Neural cell (in vitro differentiated cells): ENCODE measurements around the gene CDH4. TPM values are rescaled to one million over a fixed set of nuclear protein-coding genes. Genes with fewer than 3 reads are reported as not detected.

Source experiments
- H2AFZ ChIP-seq: fragments of 200-600, 300-800 bp; sonication (generic), shearing (Covaris generic); 2 replicates; pipeline ENCODE4 v1.6.0; 2014; ENCODE audit warnings: low read depth, mild to moderate bottlenecking, antibody characterized with exemption, low read length, moderate library complexity
- H3F3A ChIP-seq: fragments of 200-600 bp; shearing (Covaris generic); 2 replicates; pipeline ENCODE4 v1.6.1; 2016; ENCODE audit warnings: mild to moderate bottlenecking, moderate library complexity, mixed read lengths, antibody characterized with exemption, low read length; ENCODE audit not compliant: insufficient read depth, poor library complexity, severe bottlenecking
- H3K27ac ChIP-seq: fragments of 200-600, 300-800 bp; sonication (generic), shearing (Covaris generic); 2 replicates; pipeline ENCODE4 v1.5.1; 2014; ENCODE audit warnings: mild to moderate bottlenecking, low read length, moderate library complexity
- H3K27me3 ChIP-seq: fragments of 300-800, 200-600 bp; sonication (generic), shearing (Covaris generic); 2 replicates; pipeline ENCODE4 v1.6.0; 2014; ENCODE audit warnings: mild to moderate bottlenecking, low read depth, low read length, moderate library complexity; ENCODE audit not compliant: insufficient read depth
- H3K36me3 ChIP-seq: fragments of 300-800, 200-600 bp; sonication (generic), shearing (Covaris generic); 2 replicates; pipeline ENCODE4 v1.5.1; 2014; ENCODE audit warnings: mild to moderate bottlenecking, antibody characterized with exemption, low read length, moderate library complexity; ENCODE audit not compliant: insufficient read depth
- H3K4me2 ChIP-seq: fragments of 300-800, 200-600 bp; sonication (generic), shearing (Covaris generic); 2 replicates; pipeline ENCODE4 v1.6.0; 2014; ENCODE audit warnings: mild to moderate bottlenecking, low read length
- H3K4me3 ChIP-seq: fragments of 300-800, 200-600 bp; sonication (generic), shearing (Covaris generic); 2 replicates; pipeline ENCODE4 v1.5.1; 2014; ENCODE audit warnings: mild to moderate bottlenecking, low read length, moderate library complexity
- H3K79me2 ChIP-seq: fragments of 200-600 bp; shearing (Covaris generic); replicated peaks from 2 replicates; pipeline ENCODE4 v1.6.0; 2014; ENCODE audit warnings: mild to moderate bottlenecking, low read length, moderate library complexity; ENCODE audit not compliant: insufficient read depth
- H3K9ac ChIP-seq: fragments of 300-800, 200-600 bp; sonication (generic), shearing (Covaris generic); 2 replicates; pipeline ENCODE4 v1.6.1; 2016; ENCODE audit warnings: mild to moderate bottlenecking, low read length, mixed read lengths
- H3K9me2 ChIP-seq: fragments of 200-600 bp; shearing (Covaris generic); 2 replicates; pipeline ENCODE4 v1.6.1; 2016; ENCODE audit warnings: mild to moderate bottlenecking, low read length, mixed read lengths; ENCODE audit not compliant: insufficient read depth
- H3K9me3 ChIP-seq: fragments of 200-600, 300-800 bp; sonication (generic), shearing (Covaris generic); 2 replicates; pipeline ENCODE4 v1.6.1; 2016; ENCODE audit warnings: mild to moderate bottlenecking, mixed run types, low read length, moderate library complexity, mixed read lengths
- H4K20me1 ChIP-seq: fragments of 200-600 bp; shearing (Covaris generic); 2 replicates; pipeline ENCODE4 v1.6.1; 2016; ENCODE audit warnings: mild to moderate bottlenecking, mixed run types; ENCODE audit not compliant: insufficient read depth
- CTCF ChIP-seq: fragments of 450-650 bp; IDR thresholded peaks from 2 replicates; pipeline ENCODE4 v1.5.1; 2014; ENCODE audit warnings: antibody characterized with exemption, mild to moderate bottlenecking, moderate library complexity; ENCODE audit not compliant: poor library complexity, severe bottlenecking
- EP300 ChIP-seq: fragments of 450-650 bp; conservative IDR thresholded peaks from 2 replicates; pipeline ENCODE4 v1.6.1; 2014; ENCODE audit warnings: antibody characterized with exemption, mild to moderate bottlenecking, moderate library complexity; ENCODE audit not compliant: poor library complexity, severe bottlenecking
- EZH2 ChIP-seq: fragments of 200-600, 300-800 bp; shearing (Covaris generic), sonication (generic); IDR thresholded peaks from 2 replicates; pipeline ENCODE4 v1.6.1; 2014; ENCODE audit warnings: antibody characterized with exemption, low read length, borderline replicate concordance, mild to moderate bottlenecking; ENCODE audit not compliant: insufficient read depth, poor library complexity, severe bottlenecking
- MXI1 ChIP-seq: fragments of 450-650 bp; conservative IDR thresholded peaks from 2 replicates; pipeline ENCODE4 v1.6.1; 2014; ENCODE audit warnings: antibody characterized with exemption, mild to moderate bottlenecking; ENCODE audit not compliant: poor library complexity, severe bottlenecking
- POLR2AphosphoS5 ChIP-seq: IDR thresholded peaks from 2 replicates; pipeline ENCODE4 v1.6.1; 2012
- RAD21 ChIP-seq: fragments of 450-650 bp; conservative IDR thresholded peaks from 2 replicates; pipeline ENCODE4 v1.6.1; 2014; ENCODE audit warnings: antibody characterized with exemption, mild to moderate bottlenecking, moderate library complexity
- REST ChIP-seq: IDR thresholded peaks from 2 replicates; pipeline ENCODE4 v1.6.1; 2012; ENCODE audit warnings: borderline replicate concordance
- SMC3 ChIP-seq: fragments of 450-650 bp; conservative IDR thresholded peaks from 2 replicates; pipeline ENCODE4 v1.6.1; 2014; ENCODE audit warnings: antibody characterized with exemption, mild to moderate bottlenecking, moderate library complexity; ENCODE audit not compliant: poor library complexity
- TAF1 ChIP-seq: IDR thresholded peaks from 2 replicates; pipeline ENCODE4 v1.6.1; 2012; ENCODE audit warnings: low read depth
- polyA plus RNA-seq: library from polyadenylated mRNA; depleted of rRNA; stranded (reverse); fragments of >200 nt; gene quantifications from 2 replicates; pipeline ENCODE4 v1.2.3, GENCODE V29; 2014

Gene CDH4
- polyA plus RNA-seq, 1 donor from 2014 or later: 24.6 TPM

- no peaks in the 10 kb centered on the region for H3F3A ChIP-seq
- peaks cover 8% of the 10 kb centered on the region for H3K36me3 ChIP-seq
- H3K79me2 ChIP-seq: no peaks in the 10 kb centered on the region
- no peaks in the 10 kb centered on the region for H3K27me3 ChIP-seq
- no peak overlapping the region for H3K4me3 ChIP-seq
- H3K4me2 ChIP-seq: no peak overlapping the region
- peaks cover 10% of the 10 kb centered on the region for H3K9me3 ChIP-seq
- no peak for TF ChIP-seq REST
- TF ChIP-seq RAD21: no peak
- no peak for TF ChIP-seq EZH2
- TF ChIP-seq SMC3: no peak
- no peak for TF ChIP-seq MXI1
- H3K9me2 ChIP-seq: no peaks in the 10 kb centered on the region
- H4K20me1 ChIP-seq: no peaks in the 10 kb centered on the region
- no peak overlapping the region for H2AFZ ChIP-seq
- no peak overlapping the region for H3K27ac ChIP-seq
- H3K9ac ChIP-seq: no peak overlapping the region
These were observed 656.3 kb downstream of the CDH4 start for GRCh38 chr20:61908057-61909026.

GRCh38 chr20:61909028-61909427, 657.0 kb downstream of the CDH4 start:
- Histone ChIP-seq H3K27me3 (no peaks in the 10 kb centered on the region), H3K79me2 (no peaks in the 10 kb centered on the region), H3K4me3 (no peak overlapping the region), H3F3A (no peaks in the 10 kb centered on the region), H3K4me2 (no peak overlapping the region), H3K27ac (no peak overlapping the region), H3K9ac (no peak overlapping the region), H3K36me3 (peaks cover 8% of the 10 kb centered on the region), H3K9me2 (no peaks in the 10 kb centered on the region), H2AFZ (no peak overlapping the region), H3K9me3 (peaks cover 10% of the 10 kb centered on the region), H4K20me1 (no peaks in the 10 kb centered on the region)
- TF ChIP-seq SMC3: no peak
- no peak for TF ChIP-seq POLR2AphosphoS5
- TF ChIP-seq EP300: no peak
- TF ChIP-seq EZH2: no peak
- no peak for TF ChIP-seq REST
- TF ChIP-seq TAF1: no peak
- TF ChIP-seq RAD21: no peak
- TF ChIP-seq MXI1: no peak
- no peak for TF ChIP-seq CTCF
